Activated T-cell treated with anti-CD3 and anti-CD28 coated beads for 4 hours (primary cell): ENCODE measurements around the gene KLC4.
"Not testable (repeated sequence)": the region's sequence is repeated elsewhere in the genome, so short reads cannot be mapped to it uniquely, and the experiment has no call there.

Experiments used
- DNase-seq: peaks from one replicate; pipeline ENCODE4 v3.0.0-alpha.2; 2020

KLC4 gene

GRCh38 chr6:43074847-43075669 lies 15.6 kb downstream of the KLC4 start:
- DNase-seq: no peak

GRCh38 chr6:43075670-43076463 lies 16.4 kb downstream of the KLC4 start, which contains the start of gene PTK7:
Gene PTK7 (plus strand): TSS chr6:43076314. CDS start chr6:43076489, 175 bp downstream.
- DNase-seq: no peak

GRCh38 chr6:43076464-43077332 lies 17.3 kb downstream of the KLC4 start:
- DNase-seq: no peak

GRCh38 chr6:43077333-43077809 lies 17.9 kb downstream of the KLC4 start:
- no peak for DNase-seq

- no peak for DNase-seq
These were observed 18.6 kb downstream of the KLC4 start for GRCh38 chr6:43077981-43078511.

- no peak for DNase-seq
These were observed 19.3 kb downstream of the KLC4 start for GRCh38 chr6:43078691-43079090.

GRCh38 chr6:43081043-43081442 lies 21.6 kb downstream of the KLC4 start:
- DNase-seq: no peak

- DNase-seq: not testable (repeated sequence)
These were observed 22.5 kb downstream of the KLC4 start for GRCh38 chr6:43081922-43082321.

- DNase-seq: no peak
These were observed 23.6 kb downstream of the KLC4 start for GRCh38 chr6:43082806-43083655.

- no peak for DNase-seq
These were observed 26.7 kb downstream of the KLC4 start for GRCh38 chr6:43086022-43086658.

GRCh38 chr6:43088654-43089056 lies 29.2 kb downstream of the KLC4 start:
- DNase-seq: no peak

GRCh38 chr6:43089467-43089866 lies 30.0 kb downstream of the KLC4 start:
- DNase-seq: no peak

GRCh38 chr6:43089874-43090558 lies 30.6 kb downstream of the KLC4 start:
- no peak for DNase-seq

- DNase-seq: no peak
These were observed 31.1 kb downstream of the KLC4 start for GRCh38 chr6:43090559-43090956.

GRCh38 chr6:43091020-43091419 lies 31.6 kb downstream of the KLC4 start:
- DNase-seq: no peak

GRCh38 chr6:43091436-43091991 lies 32.1 kb downstream of the KLC4 start:
- no peak for DNase-seq

- DNase-seq: no peak
These were observed 33.2 kb downstream of the KLC4 start for GRCh38 chr6:43092635-43093034.

GRCh38 chr6:43093436-43094289 lies 34.2 kb downstream of the KLC4 start:
- no peak for DNase-seq

- DNase-seq: no peak
These were observed 36.5 kb downstream of the KLC4 start for GRCh38 chr6:43095939-43096338.
